GM18499 (cell line): ENCODE measurements around the gene DDX47.
A peak's percentile ranks its signal among the peaks of the same experiment; 100 is the strongest.
"Not testable (repeated sequence)": the region's sequence is repeated elsewhere in the genome, so short reads cannot be mapped to it uniquely, and the experiment has no call there.

ENCODE experiments used
- ATAC-seq: cut with Tn5 transposase; IDR thresholded peaks from one replicate; pipeline ENCODE4 v1.9.1; 2021; ENCODE audit warnings: moderate number of reproducible peaks; ENCODE audit not compliant: insufficient read depth, unreplicated experiment

DDX47 gene

DNA sequence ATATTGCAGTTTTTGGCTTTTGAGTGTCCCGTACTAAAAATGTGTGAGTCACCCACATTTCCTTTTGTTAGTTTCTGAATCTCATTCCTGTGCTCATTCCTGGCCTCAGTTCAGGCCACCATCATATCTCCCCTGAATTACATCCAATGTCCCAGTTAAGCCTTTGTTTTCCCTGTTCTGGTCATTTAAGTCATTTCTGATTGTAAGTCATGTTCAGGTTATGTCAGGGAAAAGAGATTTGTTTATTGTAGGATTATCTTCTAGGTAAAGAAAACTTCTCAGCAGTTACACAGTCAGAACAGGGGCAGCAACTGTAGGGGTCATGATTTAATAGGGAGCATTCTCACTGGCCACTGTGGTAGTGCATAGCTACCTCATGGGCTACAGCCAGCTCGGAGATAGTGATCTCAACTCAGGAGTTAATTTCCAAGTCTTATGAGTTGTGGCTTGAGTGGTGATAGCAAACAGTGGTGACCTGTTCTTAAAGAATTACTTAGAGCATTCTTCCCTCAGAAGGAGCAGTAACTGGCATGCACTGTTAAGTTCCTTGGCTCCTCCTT, 6.7 kb downstream of the DDX47 start:
- no peak for ATAC-seq

DNA sequence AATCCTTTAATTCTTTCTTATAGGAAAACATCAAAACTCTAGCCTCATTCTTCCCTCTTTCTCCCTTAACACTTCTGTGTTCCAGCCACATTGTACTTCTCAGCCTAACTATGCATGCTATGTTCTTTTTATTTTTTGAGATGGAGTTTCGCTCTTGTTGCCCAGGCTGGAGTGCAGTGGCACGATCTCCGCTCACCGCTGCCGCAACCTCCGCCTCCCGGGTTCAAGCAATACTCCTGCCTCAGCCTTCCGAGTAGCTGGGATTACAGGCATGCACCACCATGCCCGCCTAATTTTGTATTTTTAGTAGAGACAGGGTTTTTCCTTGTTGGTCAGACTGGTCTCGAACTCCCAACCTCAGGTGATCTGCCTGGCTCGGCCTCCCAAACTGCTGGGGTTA, 7.2 kb downstream of the DDX47 start:
- ATAC-seq: not testable (repeated sequence)

DNA sequence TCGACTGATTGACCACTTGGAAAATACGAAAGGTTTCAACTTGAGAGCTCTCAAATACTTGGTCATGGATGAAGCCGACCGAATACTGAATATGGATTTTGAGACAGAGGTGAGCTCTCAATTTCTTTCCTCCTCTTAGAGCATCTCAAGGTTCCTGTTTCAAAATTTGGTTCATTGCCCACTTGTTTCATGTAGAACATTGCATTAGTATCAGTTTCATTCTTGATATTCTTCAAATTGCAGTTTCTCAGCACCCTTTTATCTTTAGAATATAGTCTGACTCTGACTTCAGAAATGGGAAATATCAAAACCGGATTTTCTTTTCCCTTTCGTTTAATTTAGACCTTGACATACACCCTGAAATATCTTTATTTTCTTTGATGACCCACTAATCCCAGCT, 8.8 kb downstream of the DDX47 start:
- peak; percentile 76 for ATAC-seq

DNA sequence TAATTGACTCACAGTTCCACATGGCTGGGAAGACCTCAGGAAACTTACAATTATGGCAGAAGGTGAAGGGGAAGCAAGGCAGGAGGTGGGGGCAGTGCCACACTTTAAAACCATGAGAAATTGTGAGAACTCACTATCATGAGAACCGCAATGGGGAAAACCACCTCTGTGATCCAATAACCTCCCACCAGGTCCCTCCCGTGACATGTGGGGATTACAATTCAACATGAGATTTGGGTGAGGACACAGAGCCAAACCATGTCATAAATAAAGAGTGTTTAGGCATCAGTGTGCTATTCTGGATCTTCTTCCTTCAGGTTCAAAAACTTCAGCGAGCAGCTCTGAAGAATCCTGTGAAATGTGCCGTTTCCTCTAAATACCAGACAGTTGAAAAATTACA, 9.7 kb downstream of the DDX47 start:
- ATAC-seq: no peak

DNA sequence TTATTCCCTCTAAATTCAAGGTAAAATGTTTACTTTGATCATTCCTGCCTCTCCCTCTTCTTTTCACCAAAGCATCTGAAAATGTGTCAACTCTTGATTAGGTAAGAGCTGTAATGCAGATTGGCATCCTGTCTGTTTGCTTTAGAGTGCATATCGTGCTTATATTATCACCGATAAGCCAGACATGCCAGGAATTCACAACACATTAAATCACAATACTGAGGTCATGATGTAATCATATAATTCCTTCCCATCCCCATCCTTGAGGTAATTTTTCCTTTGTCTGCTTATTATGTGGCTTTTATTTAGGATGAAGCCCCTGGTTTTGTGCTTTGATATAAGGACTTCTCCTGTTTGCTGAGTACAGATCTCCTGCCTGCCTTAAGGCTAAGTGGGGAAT, 10.2 kb downstream of the DDX47 start:
- no peak for ATAC-seq

DNA sequence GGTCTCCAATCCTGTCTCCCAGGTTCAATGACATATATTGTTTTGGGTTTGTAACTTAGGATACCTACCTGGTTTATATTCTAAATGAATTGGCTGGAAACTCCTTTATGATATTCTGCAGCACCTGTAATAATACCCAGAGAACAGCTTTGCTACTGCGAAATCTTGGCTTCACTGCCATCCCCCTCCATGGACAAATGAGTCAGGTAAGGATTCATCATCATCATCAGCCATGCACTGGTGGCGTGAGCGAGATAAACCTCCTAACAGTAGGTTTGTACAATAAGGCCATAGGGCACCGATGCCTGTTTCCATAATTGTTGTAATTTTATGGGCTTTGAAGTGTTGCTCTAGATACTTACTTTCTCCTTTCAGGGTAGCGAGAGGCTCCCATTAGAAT, 10.7 kb downstream of the DDX47 start:
- no peak for ATAC-seq

DNA sequence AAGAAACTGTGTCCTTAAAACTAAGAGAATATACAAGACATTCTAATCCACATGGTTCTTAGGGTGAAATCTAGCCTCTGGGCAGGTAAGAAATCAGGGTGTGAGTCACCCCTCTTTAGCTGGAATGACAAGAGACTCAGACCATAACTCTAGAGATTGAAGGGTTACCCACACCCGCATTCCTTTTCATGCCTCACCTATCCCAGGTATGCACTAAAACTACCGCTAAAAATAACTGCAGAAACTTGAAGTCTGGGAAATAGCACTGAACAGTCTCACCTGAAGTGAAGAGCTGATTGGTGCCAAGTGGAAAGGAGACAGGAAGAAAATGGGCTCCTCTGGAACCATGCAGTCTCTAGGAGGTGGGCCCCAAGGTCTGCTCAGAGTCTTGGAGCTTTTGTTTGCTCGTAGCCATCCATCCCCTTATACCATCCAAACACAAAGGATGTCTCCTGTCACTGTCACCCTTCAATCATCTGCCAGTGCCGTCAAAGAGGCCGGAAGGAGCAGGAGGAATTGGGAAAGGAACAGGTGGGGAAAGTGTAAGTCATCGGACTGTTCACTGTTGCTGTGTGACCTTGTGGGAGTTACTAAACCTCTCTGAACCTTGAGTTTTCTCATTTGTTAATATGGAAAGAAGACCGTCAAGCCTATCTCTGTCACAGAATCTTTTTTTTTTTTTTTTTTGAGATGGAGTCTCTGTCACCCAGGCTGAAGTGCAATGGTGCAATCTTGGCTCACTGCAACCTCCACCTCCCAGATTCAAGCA, 22.4 kb downstream of the DDX47 start:
- no peak for ATAC-seq

DNA sequence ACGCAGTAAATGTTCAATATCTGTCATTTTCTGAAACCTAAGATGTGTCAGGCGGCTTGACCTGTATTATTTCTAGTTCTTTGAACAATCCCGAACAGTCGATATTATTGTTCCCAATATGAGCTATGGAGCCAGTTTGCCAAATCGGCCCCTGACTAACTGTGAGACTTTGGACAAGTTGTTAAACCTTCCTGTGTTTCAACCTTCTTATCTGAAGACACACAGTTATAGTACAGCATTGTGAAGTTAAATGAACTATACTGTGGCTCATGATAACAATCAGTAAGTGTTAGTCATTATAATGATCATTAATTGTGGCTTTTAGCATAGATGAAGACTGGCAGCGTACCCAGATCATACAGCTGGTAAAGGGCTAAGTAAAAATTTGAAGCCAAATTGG, 23.4 kb downstream of the DDX47 start:
- ATAC-seq: no peak

DNA sequence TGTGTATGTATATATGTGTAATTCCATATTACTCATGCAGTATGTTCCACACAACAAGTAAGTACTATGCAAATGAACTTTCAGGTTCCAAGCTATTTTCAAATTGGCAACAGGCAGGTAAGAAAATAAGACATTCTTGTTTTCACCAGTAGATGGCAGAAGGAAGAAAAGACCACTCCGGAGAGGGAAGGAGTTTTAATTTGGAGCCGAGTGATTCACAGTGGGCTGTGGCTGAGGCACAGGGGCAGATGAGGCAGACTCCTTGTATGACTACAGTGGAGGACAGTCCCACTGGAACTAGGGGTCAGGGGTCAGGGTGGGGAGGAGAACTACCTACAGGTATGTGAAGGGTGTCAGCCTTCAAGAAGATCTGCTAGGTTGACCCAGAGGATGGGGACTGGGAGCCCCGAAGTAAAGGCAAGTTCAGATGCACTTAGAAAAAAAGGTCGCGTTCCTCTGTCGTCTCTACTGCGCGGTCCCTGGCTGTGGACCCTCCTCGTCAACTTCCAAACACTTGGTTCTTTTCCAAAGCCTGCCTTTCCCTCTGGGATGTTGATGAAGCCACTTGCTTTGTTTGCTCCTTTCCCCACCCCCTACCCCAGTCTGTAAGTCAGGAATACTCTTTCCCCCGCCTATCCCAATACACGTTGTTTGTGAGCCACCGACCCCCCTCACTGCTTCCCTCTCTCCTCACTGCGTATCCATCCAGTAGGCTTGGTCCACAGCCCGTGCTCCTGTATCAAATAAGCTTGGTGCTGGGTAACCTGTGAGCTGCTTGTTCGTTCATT, 24.1 kb downstream of the DDX47 start:
- peak; percentile 52 for ATAC-seq

DNA sequence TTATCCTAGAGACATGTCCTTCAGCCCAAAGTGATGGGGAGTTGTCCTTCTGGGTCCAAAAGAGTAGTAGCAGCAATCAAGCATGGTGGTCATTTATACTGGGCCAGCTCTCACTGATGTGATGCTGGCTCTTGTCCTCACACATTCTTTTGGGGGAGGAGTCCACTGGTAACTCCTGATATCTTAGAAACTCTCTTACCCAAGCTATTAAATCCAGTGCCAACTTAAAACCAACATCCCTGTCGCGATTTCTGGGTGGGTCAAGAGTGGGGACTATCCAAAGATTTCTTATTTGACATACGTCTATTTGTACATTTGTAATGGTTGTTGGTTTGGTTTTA, 24.6 kb downstream of the DDX47 start:
- ATAC-seq: no peak

DNA sequence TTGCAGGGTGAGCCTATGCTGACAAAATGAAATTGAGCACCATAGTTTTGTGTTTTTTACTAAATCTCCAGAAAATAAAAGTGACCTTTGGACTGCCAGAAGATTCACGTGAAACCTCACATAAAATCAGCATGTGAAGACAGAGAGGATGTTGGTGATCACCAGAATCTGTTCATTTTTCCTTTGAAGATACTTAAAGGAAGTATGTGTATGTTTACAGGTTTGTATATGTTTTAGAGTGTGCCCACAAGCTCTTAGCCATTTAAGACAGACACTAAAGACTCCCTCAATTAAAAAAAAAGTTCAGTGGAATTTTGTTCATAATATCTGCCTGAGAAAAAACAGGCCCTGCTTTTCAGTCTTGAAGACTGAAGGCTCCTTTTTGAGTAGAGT, 25.9 kb downstream of the DDX47 start:
- no peak for ATAC-seq

DNA sequence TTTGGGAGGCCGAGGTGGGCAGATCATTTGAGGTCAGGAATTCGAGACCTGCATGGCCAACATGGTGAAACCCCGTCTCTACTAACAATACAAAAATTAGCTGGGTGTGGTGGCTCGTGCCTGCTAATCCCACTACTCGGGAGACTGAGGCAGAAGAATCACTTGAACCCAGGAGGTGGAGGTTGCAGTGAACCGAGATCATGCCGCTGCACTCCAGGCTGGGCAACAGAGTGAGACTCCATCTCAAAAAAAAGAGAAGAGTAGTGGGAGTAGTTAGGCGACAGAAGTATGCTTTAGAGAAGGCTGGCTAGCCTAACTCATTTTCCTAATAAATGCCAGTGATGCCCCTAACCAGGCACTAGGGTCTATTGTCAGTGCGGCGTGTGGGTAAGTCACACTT, 26.3 kb downstream of the DDX47 start:
- not testable (repeated sequence) for ATAC-seq

DNA sequence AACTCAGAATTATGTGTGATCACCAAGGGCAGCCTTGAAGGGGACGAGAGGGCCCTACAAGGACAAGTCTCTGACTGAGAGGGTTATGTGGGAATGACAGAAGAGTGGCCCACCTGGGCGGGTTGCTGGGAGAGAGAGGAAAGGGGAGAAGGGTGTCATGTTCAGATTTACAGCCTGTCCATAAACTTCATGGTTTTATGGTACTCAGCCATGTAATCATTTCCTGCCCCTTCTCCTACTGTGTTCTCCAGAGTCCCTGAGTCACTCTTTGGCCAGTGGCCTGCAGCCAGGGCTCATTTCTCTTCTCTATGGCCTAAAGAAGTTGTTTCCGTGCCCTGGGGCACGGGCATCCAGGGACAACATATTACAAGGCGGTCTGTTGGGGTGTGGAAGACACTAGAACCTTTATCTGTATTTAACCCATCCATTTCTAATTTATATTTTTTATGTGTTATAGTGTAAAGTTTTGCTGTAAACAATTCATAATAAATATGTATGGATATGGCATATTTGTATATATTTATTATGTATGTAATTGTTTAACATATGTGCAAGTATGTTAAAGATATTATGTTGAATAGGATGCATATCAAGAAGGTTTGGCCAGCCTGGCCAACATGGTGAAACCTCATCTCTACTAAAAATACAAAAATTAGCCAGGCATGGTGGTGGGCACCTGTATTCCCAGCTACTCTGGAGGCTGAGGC, 26.9 kb downstream of the DDX47 start:
- no peak for ATAC-seq

DNA sequence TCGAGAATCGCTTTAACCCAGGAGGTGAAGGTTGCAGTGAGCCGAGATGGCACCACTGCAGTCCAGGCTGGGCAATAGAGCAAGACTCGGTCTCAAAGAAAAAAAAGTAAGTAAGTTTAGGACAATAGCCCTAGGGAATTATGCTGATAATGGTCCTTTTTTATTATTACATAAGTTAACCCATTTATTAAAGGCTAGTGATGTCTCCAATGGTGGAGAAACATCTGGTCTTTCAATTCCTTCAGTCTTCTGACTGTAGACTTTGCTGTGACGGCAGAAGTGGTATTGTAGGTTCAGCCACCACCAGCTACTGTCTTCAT, 27.4 kb downstream of the DDX47 start:
- no peak for ATAC-seq

DNA sequence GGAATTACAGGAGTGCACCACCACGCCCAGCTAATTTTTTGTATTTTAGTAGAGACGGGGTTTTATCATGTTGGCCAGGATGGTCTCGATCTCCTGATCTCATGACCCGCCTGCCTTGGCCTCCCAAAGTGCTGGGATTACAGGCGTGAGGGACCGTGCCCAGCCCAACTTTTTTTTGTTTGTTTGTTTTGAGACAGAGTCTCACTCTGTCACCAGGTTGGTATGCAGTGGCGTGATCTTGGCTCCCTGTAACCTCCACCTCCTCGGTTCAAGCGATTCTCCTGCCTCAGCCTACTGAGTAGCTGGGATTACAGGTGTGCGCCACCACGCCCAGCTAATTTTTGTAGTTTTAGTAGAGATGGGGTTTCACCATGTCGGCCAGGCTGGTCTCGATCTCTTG, 28.3 kb downstream of the DDX47 start:
- not testable (repeated sequence) for ATAC-seq

DNA sequence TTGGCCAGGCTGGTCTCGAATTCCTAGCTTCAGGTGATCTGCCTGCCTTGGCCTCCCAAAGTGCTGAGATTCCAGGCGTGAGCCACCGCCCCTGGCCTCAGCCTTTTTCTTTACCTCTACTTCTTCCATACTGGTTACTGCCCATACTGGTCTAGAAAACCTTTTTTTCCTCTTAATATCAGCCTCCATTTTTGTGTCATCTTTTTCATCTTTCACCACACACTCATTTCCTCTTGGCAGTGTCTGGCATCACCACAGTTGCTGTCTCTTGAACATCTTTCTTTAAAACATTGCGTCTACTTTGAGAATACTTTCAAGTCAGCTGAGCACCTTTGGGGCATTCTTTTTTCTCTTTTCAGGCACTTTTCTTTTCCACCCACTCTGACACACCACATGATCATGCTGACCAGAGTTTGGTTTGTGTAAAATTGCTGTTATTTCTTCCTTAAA, 32.7 kb downstream of the DDX47 start:
- ATAC-seq: no peak

DNA sequence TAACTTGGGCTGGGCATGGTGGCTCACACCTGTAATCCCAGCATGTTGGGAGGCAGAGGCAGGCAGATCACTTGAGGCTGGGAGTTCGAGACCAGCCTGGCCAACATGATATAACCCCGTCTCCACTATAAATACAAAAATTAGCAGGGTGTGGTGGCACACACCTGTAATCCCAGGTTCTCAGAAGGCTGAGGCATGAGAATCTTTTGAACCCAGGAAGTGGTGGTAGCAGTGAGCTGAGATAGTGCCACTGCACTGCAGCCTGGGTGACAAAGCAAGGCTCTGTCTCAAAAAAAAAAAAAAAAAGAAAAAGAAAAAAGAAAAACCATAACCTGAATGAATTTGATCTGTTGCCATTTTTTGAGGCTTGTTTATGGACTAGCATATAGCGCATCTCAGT, 33.6 kb downstream of the DDX47 start:
- ATAC-seq: not testable (repeated sequence)

DNA sequence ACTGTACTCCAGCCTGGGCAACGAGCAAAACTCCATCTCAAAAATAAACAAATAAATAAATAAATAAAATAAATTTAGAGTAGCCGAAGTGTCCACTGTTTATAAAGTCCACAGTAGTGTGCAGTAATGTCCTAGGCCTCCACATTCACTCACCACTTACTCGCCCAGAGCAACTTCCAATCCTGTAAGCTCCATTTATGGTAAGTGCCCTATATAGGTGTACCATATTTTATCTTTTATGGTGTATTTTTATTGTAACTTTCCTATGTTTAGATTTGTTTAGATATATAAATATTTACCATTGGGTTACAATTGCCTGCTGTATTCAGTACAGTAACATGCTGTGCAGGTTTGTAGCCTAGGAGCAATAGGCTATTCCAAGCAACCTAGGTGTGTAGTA, 40.3 kb downstream of the DDX47 start:
- ATAC-seq: no peak

DNA sequence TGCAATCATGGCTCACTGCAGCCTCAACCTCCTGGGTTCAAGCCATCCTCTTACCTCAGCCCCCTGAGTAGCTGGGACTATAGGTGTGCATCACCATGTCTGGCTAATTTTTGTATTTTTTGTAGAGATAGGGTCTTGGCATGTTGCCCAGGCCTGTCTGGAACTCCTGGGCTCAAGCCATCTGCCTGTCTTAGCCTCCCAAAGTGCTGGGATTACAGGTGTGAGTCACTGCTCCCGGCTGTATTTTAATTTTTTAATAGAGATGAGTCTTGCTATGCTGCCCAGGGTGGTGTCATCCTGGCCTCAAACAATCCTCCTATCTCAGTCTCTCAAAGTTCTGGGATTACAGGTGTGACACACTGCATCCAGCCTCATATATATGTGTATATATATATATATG, 46.5 kb downstream of the DDX47 start:
- ATAC-seq: no peak

DNA sequence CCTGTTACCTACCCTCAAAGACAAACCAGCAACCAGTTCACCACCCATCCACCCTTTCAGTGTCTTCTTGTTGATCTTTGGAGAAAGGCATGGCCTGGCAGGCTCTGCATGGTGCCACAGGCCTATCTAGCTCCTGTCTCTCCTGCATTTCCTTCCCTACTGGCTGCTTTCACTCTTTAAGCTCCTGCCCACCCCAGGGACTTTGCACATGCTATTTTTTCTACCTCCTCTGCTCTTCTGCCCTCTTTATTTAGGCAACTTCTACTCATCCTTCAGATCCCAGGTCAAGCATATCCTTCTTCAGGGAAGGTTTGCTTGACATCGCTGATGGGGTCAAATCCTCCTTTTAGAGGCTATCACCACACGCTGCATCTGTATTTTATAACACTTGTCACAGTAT, 51.1 kb downstream of the DDX47 start:
- ATAC-seq: no peak
